HG03354 (cell line): Measurements from ENCODE around the gene SRSF2.
"Not testable (repeated sequence)": the region's sequence is repeated elsewhere in the genome, so short reads cannot be mapped to it uniquely, and the experiment has no call there.

Experiments used
- ATAC-seq: cut with Tn5 transposase; IDR thresholded peaks from one replicate; pipeline ENCODE4 v1.9.1; 2021; ENCODE audit warnings: mild to moderate bottlenecking; ENCODE audit not compliant: unreplicated experiment, poor library complexity, severe bottlenecking

SRSF2 gene

DNA sequence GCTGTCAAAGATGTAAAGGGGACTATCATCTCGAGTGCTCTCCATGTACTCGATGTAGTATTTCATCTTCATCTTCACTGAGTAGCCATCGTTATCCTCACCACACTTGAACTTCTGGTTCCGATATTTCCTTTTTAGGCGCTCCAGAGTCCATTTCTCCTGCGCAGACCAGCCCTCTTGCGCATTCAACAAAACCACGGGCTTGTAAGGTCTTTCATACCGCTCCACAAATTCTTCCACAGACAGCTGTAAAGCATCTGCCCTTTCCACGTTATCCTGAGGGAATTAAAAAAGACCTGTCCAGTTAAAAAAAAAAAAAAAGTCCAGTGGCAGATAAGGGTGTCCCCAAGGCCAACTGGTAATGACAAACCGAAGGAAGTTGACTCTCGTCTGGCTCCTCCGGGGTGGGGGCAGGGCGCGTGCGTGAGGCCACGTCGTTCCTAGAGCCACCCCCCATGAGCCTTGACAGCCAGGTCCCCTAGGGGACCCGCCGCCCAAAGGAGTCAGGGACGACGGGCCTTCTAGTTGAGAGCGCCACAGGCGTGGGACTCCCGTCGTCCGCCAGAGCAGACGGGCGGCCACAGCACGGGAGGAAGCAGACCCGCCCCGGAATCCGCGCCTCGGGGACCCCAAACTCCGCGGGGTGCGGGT, 11.4 kb downstream of the SRSF2 start:
- peak; percentile 24 for ATAC-seq

- ATAC-seq = no peak
Measured at GRCh38 chr17:76723812-76724211, 13.3 kb downstream of the SRSF2 start.

GRCh38 chr17:76722977-76723376, 14.2 kb downstream of the SRSF2 start:
- ATAC-seq = not testable (repeated sequence)

- no peak for ATAC-seq
Measured at GRCh38 chr17:76722279-76722678, 14.9 kb downstream of the SRSF2 start.

GRCh38 chr17:76721463-76721862, 15.7 kb downstream of the SRSF2 start:
- no peak for ATAC-seq

DNA sequence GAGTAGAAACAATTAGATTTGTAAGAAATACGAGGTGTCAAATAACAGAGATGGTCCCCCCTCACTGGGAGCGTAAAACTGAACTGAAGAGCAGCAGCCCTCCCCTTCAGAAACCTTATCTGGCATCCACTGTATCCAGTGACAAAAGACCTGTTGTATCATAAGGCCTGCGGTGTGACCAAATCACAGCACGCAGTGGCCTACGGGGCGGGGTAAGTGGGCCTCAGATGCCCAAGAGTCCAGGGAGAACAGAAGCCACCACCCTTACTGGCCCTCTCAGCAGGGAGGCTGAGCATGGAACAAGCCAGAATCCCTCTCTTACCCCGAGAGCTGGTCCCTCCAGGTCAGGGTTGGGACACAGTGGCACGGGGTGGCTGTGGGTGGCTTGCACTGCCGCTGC, 16.2 kb downstream of the SRSF2 start:
- no peak for ATAC-seq

DNA sequence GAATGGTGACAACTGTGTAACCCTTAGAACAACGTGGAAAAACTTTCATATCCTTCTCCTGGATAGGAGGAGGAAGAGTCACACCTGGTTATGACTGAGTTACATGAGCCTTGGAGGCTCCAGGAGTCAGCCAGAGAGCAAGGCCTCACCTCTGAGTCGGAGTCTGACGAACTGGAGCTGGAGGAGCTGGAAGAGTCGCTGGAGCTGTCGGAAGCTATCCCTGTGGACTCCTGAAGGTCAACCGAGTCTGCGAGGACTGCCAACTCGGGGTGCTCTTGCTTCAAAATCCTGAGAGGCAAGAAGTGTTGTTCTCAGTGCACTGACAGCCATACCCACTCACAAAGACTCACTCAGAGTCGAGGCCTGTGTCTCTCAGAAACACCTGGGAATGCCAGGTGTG, 16.9 kb downstream of the SRSF2 start:
- ATAC-seq = no peak

GRCh38 chr17:76718516-76718915, 18.6 kb downstream of the SRSF2 start:
- no peak for ATAC-seq

GRCh38 chr17:76716839-76717215, 20.3 kb downstream of the SRSF2 start:
- no peak for ATAC-seq

DNA sequence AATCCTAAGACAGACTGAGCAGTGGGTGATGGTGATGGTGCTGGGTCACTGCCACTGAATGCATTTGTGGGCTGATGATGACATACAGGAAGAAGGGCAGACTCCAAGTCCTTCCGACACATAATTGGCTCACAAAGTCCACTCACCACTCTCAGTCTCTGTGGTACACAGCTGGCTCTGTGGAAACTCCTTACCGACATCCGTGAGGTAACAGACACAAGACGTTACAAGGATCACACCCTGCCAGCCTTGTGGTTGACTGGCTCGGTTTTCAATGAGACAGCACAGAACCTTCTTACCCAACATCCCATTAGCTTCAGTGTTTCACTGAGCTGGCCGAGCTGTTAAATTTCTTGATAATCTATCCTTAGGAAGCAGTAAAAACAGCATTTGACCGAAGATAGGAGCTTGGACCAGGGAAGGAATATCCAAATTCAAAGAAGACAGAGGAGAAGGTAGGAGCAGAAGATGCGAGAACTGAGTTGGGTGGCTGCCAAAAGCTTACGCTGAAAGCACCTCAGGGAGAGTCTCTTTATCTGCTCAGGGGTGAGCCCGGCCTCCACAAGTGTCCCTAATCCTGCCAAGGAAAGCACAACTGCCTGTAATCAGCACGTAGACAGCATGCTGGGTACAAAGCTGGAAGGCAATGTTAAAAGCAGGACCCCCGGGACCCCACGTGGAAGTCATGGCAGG, 20.8 kb downstream of the SRSF2 start:
- no peak for ATAC-seq

GRCh38 chr17:76715496-76715830, 21.7 kb downstream of the SRSF2 start:
- no peak for ATAC-seq

- ATAC-seq = no peak
Measured at GRCh38 chr17:76714822-76715495, 22.2 kb downstream of the SRSF2 start.

DNA sequence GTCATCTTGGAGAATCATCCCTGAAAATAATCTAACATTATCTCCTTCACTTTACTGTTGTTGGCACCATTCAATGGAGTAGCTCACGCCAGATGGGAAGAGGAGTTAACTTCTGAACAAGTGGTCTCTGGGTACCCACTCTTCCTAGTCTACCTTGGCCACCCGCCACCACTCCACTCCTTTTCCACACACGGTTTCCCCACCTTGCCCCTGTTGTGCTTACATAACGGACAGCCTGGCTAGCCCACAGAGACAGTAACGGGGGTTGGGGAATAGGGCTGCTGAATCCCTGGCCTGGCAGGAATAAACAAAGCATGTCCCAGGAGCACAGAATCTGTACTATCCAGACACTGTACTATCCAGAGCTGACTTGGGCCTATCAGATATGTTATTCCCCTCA, 22.8 kb downstream of the SRSF2 start:
- ATAC-seq = no peak

GRCh38 chr17:76713765-76714164, 23.4 kb downstream of the SRSF2 start:
- no peak for ATAC-seq

GRCh38 chr17:76712321-76712720, 24.8 kb downstream of the SRSF2 start:
- not testable (repeated sequence) for ATAC-seq

DNA sequence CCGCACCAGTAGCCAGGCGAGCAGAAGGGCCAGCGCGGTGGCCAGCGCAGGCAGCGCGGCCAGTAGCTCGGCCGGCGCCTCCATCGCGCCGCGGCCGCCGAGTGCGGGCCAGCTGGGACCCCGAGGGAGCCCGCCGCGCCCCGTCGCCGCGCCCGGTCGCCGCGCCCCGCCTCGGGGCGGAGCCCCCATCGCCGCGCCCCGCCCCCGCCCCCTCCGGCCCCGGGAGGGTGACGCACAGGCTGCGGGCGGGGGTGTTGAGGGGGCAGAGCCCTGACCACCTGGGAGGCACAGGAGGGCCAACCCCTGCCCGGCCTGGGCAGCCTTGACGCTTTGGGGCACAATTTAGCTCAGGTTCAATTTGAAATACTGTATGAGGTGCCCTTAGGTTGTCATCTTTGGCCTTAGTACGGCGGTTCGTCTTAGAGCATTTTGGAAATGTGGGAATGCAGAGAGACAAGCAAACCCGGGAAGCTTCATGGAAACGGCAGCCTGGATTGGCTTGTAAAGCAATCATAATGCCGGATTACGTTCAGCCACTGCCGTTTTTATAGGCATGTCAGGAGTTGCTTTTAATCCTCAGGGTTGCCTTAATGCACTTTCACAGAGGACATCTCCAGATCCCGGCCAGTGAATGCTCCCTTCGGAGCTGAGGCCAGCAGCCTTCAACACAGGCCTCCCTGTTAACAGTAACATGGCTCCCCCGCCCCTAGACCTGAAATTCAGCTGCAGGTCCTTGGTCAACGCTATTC, 26.1 kb downstream of the SRSF2 start, which contains the start of gene MXRA7:
TSS of gene MXRA7 (minus strand) at position 103 of the 749 bp plus-strand sequence. CDS start at position 84, 19 bp downstream.
- peak; percentile 71 for ATAC-seq

DNA sequence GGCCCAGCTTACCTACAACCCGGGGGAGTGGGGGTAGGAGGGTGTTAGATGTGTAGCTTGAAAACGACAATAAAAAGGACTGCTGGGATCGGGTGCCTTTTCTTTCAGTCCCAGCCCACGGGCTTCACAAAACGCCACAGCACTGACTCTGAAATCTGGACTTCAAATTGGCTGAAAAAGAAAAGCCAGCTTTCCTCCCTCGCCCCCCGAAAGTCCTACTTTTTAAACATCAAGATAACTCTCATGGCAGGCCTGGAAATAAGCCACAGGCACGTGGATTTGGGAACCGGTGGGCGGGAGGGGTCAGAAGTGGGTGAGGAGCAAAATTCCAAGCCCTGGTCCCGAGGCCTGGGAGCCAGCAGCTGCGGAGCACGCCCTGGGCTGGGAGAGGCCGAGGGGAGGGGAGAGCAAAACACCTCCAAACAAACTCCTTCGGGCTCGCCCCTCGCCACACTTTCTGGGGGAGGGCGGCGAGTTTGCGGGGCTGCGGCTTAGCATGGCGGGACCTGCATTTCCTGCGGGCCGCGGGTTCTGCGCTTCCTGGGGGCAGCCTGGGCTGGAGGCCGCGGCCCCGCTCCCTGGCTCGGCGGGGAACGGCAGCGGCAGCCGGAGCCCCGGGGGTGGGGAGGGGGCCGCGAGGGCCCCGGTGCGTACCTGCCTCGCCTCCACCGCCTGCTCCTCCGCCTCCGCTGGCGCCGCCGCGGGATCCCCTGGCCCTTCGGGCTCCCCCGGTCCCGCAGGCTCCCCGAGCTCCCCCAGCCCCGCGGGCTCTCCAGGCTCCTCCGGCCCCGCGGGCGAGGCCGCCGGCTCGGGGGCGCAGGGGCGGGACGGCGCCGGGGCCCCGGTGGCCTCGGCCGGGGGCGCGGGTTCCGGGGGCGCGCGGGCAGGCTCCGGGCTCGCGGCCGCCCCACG, 26.9 kb downstream of the SRSF2 start:
- ATAC-seq = peak; percentile 32

DNA sequence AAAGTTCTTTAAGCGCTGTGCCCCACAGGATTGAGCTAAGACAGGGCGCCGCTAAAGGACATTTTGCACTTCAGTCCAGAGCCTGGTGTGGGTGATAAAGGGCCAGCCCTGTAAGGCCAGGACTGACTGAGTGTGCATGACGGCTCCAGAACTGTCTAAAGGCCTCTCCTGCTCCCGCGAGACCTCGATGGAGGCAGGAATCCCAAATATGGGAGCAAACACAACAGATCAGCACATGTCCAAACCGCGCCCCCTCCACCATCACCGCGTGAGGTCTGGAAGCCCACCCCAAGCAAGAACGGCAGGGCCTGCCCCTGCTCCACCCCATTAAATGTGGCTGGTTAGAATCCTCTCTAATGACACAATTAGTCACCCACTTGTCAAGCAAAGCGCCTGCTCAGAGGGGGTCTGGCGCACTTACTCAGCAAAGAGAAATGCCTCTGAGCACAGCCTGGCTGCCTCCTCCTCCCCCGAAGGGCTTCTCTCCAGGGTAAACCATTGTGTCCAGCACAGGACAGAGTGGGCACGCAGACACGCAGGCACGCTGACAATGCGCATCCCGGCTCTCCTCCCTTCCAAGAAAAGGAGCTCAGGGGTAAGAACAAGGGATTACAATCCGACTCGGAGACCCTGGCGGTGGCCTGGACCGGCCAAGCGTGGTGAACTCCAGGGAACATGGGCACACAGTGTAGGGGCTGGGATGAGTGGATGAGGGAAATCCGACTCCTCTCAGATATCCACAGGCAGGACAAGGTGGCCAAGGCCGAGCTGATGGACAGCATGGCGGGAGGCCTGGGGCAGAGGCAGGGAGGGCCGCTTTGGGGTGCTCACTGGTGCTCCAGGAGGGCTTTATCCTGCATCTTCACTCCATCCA, 27.8 kb downstream of the SRSF2 start:
- ATAC-seq = no peak
